ENCODE measurements around the gene STXBP2.

DNA sequence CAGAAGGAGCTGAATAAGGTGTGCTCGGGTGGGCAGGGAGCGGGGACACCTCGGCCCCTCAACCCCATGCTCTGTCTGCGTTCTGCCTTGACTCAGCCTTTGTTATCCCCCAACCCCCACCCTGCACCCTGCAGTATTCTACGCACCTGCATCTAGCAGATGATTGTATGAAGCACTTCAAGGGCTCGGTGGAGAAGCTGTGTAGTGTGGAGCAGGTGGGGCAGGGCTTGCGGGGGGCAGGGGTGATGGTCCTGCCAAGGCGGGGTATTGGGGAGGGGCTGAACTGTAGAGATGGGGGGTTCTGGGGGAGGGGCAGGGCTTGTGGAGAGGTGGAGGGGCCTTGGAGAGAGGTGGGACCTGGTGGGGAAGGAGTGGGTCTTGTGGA lies 6.1 kb downstream of the STXBP2 start:
- TF ChIP-seq, protein P1, sequence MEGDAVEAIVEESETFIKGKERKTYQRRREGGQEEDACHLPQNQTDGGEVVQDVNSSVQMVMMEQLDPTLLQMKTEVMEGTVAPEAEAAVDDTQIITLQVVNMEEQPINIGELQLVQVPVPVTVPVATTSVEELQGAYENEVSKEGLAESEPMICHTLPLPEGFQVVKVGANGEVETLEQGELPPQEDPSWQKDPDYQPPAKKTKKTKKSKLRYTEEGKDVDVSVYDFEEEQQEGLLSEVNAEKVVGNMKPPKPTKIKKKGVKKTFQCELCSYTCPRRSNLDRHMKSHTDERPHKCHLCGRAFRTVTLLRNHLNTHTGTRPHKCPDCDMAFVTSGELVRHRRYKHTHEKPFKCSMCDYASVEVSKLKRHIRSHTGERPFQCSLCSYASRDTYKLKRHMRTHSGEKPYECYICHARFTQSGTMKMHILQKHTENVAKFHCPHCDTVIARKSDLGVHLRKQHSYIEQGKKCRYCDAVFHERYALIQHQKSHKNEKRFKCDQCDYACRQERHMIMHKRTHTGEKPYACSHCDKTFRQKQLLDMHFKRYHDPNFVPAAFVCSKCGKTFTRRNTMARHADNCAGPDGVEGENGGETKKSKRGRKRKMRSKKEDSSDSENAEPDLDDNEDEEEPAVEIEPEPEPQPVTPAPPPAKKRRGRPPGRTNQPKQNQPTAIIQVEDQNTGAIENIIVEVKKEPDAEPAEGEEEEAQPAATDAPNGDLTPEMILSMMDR (IDR thresholded peaks at IDR 0.05; ENCODE audit: low read depth, low read length), result no peak
- TF ChIP-seq EZH2phosphoT487 (IDR thresholded peaks at IDR 0.05; ENCODE audit: low read depth), result no peak
